Measurements from ENCODE around the gene NFIA. TPM values are rescaled to one million over a fixed set of nuclear protein-coding genes. Genes with fewer than 3 reads are reported as not detected.

The NFIA gene
- total and polyA plus RNA-seq, 9 of the 15 experiments (the other 6 are each of a cell fraction or from before 2014, with no cell fraction given), result 5.3 to 24.9 (median 9.8) TPM

DNA sequence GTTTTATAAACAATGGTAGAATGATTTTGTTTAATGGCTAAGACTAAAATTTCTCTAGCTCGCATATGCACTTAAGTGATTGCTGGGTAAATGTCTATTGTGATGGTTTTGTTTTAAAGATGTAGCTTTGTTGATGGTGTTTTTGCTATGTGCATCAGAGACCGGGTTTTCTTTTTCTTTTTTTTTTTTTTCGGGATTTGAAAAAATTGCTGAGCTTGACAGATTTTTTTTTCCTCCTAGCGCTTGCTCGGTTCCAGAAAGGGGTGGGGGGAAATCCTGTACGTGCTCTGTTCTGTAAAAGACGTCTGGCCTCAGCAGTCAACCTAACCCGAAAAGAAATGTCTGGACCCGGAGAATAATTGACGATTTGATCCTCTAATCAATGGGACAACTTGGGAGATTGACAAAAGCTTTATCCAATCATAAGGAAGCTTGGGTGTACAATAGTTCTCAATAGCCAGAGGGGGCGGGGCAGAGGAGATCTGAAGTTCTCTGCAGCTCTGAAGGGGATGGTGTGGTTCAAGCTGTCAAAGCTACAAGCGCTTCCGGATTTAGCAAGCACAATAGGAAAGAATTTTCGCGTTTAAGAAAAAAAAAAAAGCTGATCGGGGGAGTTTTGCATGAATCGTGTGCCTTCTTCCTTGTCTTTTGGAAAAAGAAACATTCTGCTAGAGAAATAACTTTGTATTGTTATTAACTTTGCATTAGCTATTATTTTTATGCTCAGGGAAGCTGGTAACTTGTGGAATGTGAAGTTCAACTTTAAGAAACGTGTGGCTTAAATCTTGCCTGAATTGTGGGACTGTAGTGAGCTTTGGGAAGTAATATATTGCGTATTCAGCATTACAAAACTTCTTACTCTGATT is 4.5 kb upstream of the NFIA start:
- intact Hi-C loops (cut with micrococcal nuclease), result loop anchor here (1.0 to 2.0 kb wide), 4 partner anchors 22 to 375 kb away; no protein-coding TSS in a partner anchor
- ChIA-PET POLR2A (interaction anchor here (0.6 to 2.9 kb wide), 18 partner anchors 8 to 153 kb away, joined by 3 to 18 read pairs (median 4); no protein-coding TSS in a partner anchor), CTCF (ENCODE audit: low intra/inter-chr PET ratio) (no interaction called here)
- 1% methylated on average over 19 of the region's 19 CpGs for WGBS (ENCODE audit: insufficient coverage, low coverage, missing lambda C conversion rate)
- no TSS peak for BruUV-seq (replicated peaks)
- peak overlapping the region; percentile 95 for H2AFZ ChIP-seq (ENCODE audit: low read depth, low read length)
- DNase-seq (ENCODE audit: extremely low read depth in 1 of 4, low spot score in 3 of 4), result peak; percentile 77 to 99 (median 90)
- peak overlapping the region; percentile 47 for H3K4me3 ChIP-seq
- no peaks in the 10 kb centered on the region for H3K9me1 ChIP-seq (ENCODE audit: control insufficient read depth, insufficient read depth, low read length)
- H3K4me2 ChIP-seq (ENCODE audit: insufficient read depth, low read length), result peak overlapping the region; percentile 86
- no peaks in the 10 kb centered on the region for H4K20me1 ChIP-seq (replicated peaks; ENCODE audit: control insufficient read depth, insufficient read depth, low read length)
- peak overlapping the region; percentile 73 for H3K27ac ChIP-seq (ENCODE audit: extremely low read depth, low read depth, low read length)
- no peaks in the 10 kb centered on the region for H3K36me3 ChIP-seq (ENCODE audit: control insufficient read depth, insufficient read depth, low read length)
- H3K9ac ChIP-seq (ENCODE audit: insufficient read depth in 1 of 2, low read depth in 2 of 2, low read length in 2 of 2), result peak overlapping the region in 1 of 2 experiments; percentile 67; a peak in 3 of 4 replicates
- H3K27me3 ChIP-seq (ENCODE audit: control insufficient read depth in 2 of 2, insufficient read depth in 2 of 2, low read length in 2 of 2), result no peaks in the 10 kb centered on the region
- peaks cover 8 to 34% of the 10 kb centered on the region in 2 experiments; a peak in 4 of 5 replicates for H3K4me1 ChIP-seq (replicated peaks in 1 of 2; ENCODE audit: control insufficient read depth in 2 of 2, insufficient read depth in 2 of 2, low read length in 2 of 2)
- no peaks in the 10 kb centered on the region for H3K9me3 ChIP-seq (replicated peaks; ENCODE audit: control insufficient read depth, insufficient read depth, low read depth, low read length)
- peak; percentile 89 for FAIRE-seq
- ATAC-seq, result peak; percentile 63
- peaks cover 6% of the 10 kb centered on the region for H3K79me2 ChIP-seq (ENCODE audit: control insufficient read depth, insufficient read depth, low read length)
- in situ Hi-C loops (cut with MboI), result no loop called here
- TF ChIP-seq ETV6 (IDR thresholded peaks at IDR 0.05; ENCODE audit: borderline replicate concordance in 1 of 2, low read depth in 2 of 2, low read length in 1 of 2) (no peak; a peak in 1 of 4 replicates), ETV6 (CRISPR knock-in tag; IDR thresholded peaks at IDR 0.05; ENCODE audit: borderline replicate concordance) (no peak), HDAC3 (IDR thresholded peaks at IDR 0.05; ENCODE audit: borderline replicate concordance, partially characterized antibody) (no peak), ARNT (IDR thresholded peaks at IDR 0.05) (0 out of 4 replicates have a peak, but pooled peaks of 1 of the 2 experiments have one; percentile 36), FOS (IDR thresholded peaks at IDR 0.05; ENCODE audit: extremely low read depth, insufficient read length) (peak; percentile 91), SMAD1 (IDR thresholded peaks at IDR 0.05; ENCODE audit: low read depth, low read length, partially characterized antibody) (no peak), MEIS2 (IDR thresholded peaks at IDR 0.05; ENCODE audit: partially characterized antibody) (peak; percentile 68), SMAD4 (CRISPR knock-in tag; conservative IDR thresholded peaks at IDR 0.05) (peak; percentile 56), ARID2 (IDR thresholded peaks at IDR 0.05) (no peak), NR2C2 (CRISPR knock-in tag; IDR thresholded peaks at IDR 0.05) (no peak), NR2C2 (tag; IDR thresholded peaks at IDR 0.05) (peak; percentile 69)
- TF ChIP-seq, protein P1, sequence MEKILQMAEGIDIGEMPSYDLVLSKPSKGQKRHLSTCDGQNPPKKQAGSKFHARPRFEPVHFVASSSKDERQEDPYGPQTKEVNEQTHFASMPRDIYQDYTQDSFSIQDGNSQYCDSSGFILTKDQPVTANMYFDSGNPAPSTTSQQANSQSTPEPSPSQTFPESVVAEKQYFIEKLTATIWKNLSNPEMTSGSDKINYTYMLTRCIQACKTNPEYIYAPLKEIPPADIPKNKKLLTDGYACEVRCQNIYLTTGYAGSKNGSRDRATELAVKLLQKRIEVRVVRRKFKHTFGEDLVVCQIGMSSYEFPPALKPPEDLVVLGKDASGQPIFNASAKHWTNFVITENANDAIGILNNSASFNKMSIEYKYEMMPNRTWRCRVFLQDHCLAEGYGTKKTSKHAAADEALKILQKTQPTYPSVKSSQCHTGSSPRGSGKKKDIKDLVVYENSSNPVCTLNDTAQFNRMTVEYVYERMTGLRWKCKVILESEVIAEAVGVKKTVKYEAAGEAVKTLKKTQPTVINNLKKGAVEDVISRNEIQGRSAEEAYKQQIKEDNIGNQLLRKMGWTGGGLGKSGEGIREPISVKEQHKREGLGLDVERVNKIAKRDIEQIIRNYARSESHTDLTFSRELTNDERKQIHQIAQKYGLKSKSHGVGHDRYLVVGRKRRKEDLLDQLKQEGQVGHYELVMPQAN (IDR thresholded peaks at IDR 0.05; ENCODE audit: borderline replicate concordance), result peak; percentile 53; the same call in 1 of the 2 replicates
- TF ChIP-seq, protein P2, sequence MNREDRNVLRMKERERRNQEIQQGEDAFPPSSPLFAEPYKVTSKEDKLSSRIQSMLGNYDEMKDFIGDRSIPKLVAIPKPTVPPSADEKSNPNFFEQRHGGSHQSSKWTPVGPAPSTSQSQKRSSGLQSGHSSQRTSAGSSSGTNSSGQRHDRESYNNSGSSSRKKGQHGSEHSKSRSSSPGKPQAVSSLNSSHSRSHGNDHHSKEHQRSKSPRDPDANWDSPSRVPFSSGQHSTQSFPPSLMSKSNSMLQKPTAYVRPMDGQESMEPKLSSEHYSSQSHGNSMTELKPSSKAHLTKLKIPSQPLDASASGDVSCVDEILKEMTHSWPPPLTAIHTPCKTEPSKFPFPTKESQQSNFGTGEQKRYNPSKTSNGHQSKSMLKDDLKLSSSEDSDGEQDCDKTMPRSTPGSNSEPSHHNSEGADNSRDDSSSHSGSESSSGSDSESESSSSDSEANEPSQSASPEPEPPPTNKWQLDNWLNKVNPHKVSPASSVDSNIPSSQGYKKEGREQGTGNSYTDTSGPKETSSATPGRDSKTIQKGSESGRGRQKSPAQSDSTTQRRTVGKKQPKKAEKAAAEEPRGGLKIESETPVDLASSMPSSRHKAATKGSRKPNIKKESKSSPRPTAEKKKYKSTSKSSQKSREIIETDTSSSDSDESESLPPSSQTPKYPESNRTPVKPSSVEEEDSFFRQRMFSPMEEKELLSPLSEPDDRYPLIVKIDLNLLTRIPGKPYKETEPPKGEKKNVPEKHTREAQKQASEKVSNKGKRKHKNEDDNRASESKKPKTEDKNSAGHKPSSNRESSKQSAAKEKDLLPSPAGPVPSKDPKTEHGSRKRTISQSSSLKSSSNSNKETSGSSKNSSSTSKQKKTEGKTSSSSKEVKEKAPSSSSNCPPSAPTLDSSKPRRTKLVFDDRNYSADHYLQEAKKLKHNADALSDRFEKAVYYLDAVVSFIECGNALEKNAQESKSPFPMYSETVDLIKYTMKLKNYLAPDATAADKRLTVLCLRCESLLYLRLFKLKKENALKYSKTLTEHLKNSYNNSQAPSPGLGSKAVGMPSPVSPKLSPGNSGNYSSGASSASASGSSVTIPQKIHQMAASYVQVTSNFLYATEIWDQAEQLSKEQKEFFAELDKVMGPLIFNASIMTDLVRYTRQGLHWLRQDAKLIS (CRISPR knock-in tag; IDR thresholded peaks at IDR 0.05), result no peak
- TF ChIP-seq, protein P3, sequence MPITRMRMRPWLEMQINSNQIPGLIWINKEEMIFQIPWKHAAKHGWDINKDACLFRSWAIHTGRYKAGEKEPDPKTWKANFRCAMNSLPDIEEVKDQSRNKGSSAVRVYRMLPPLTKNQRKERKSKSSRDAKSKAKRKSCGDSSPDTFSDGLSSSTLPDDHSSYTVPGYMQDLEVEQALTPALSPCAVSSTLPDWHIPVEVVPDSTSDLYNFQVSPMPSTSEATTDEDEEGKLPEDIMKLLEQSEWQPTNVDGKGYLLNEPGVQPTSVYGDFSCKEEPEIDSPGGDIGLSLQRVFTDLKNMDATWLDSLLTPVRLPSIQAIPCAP (CRISPR knock-in tag; IDR thresholded peaks at IDR 0.05; ENCODE audit: borderline replicate concordance), result no peak
